Stimulated activated CD4-positive, alpha-beta T cell treated with anti-CD3 and anti-CD28 coated beads, Interleukin-2, amount 100 ng/mL, for 4 hours (primary cell): Measurements from ENCODE around the gene RPS10.

Experiments used
- DNase-seq: peaks from one replicate; pipeline ENCODE4 v3.0.0-alpha.2; 2020; ENCODE audit warnings: low read depth

The RPS10 gene

DNA sequence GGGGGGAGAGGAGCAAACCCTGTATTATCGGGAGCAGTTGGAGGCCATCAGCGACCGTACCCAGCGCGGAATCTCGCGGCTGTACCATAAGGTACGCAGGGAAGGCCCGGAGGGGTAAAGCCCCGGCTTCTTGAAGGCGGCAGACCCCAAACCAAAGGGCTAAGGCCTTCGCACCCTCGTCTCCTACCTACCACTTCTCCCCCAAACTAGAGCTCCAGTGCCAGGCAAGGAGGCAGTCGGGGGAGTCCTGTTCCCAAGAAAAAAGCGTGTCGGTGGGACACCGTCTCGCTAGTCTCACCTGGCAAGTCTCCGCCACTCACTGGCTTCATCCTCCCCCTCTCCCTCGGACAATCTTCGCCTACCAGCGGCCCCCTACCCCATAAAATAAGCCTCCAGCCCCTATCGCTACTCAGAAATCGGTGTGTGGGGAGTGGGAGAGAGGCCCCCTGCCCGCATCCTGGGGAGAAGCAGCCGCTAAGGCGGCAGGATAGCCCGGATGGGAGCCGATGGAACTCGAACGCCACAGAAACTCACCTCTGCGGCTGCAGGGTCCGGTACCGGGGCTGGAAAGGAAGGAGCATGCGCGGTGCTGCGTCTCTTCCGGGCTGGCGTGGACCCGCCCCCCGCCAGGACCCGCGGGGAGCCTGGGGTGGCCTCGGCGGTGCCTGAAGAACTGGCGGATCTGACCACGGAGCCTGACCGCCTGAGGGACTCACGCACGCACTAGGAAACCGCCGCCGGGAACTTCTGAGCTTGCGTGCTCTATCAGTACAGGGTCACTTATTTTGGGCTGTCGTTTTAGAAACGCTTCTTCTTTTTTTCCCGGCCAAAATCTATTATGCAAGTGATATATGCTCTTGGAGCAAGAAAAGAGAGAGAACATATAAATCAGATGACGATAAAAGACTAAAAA is at the start of gene RPS10:
Gene RPS10 (minus strand): TSS at position 572 of the 913 bp plus-strand sequence. CDS start 848 bp downstream, outside the sequence.
- DNase-seq: peak; percentile 81

DNA sequence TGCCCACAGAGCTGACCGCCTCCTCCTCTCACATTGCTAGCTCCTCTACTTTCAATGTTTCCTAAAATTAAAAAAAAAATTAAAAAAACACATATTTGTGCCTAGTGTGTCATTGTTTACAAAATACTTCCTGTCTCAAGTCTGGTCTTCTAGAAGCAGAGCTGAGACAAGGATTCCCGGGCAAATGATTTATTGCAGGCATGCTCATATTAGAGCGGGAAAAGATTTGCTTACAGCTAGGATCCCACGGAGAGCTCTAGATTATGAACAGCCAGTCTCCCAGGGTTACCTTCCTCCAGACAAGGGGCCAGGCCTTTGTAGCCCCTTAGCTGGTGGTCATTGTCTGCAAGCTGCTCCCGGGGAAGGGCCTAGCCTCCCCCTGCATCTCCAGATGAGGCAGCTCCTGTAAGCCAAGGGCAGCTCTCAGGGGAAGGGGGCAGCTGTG is 49.4 kb upstream of the RPS10 start:
- no peak for DNase-seq

DNA sequence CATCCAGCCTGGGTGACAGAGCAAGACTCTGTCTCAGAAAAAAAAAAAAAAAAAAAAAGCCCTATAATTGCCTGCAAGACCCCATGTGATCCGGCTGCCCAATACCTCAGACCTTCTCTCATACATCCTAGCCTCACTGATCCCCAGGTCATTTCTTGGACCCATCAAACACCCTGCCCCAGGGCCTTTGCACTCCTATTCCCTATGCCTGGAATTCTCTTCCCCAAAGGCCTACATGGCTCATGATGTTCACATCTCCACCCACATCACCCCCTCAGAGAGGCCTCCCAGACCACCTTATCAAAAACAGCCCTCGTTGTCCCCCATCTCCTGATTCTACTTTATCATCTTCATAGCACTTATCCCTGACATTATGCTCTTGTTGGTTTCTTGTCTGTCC is 48.9 kb upstream of the RPS10 start:
- DNase-seq: no peak

DNA sequence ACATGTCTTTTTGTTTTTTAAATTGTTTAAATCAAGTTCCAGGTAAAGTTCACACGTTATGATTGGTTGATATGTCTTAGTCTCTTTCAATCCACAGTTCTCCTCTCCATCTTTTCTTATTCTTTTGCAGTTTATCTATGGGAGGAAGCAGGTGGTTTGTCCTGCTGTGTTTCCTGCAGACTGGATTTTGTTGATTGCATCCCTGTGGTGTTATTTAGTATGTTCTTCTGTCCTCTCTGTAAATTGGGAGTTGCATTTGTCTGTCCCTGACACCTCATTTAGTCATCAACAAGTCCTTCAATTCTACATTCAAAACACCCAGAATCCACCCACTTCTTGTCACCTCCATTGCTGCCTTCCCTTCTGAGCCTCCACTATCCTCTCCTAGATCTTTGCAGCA is 48.1 kb upstream of the RPS10 start:
- no peak for DNase-seq

DNA sequence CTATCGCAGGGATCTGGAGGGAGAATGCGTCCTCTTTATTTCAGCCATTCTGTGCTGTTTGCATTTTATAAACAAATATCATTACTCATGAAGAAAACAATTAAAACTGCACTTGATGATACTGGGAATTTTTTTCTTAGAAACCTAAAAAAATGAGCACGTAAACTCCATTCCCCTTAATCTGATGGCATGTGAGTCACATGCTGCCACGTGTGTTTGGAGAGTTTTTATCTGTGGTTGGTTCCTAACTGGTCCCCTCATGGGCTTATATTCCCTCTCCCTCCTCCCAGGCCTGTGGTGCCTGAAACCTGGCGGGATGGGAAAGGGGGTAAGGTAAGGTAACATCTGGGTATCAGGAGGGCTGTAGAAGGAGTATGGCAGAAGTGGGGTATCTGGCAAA is 46.6 kb upstream of the RPS10 start:
- no peak for DNase-seq

DNA sequence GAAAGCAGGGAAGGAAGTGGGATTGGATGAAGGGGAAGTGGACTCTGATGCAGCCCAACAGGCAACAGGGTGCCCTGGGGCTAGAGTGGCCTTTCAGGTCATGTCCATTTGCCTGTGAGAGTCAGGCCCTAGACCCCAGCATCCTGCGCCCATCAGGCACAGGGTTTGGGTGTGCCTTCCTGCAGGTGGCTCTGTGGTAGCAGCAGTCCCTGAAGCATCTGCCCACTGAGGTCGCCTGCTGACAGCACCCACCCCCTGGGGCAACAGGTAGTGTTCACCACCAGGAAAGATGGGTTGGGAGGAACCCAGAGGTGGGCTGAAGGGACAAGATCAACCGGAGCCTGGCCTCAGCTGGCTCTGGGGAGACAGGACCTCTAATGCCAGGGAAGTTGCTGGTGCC is 43.6 kb upstream of the RPS10 start:
- DNase-seq: no peak

DNA sequence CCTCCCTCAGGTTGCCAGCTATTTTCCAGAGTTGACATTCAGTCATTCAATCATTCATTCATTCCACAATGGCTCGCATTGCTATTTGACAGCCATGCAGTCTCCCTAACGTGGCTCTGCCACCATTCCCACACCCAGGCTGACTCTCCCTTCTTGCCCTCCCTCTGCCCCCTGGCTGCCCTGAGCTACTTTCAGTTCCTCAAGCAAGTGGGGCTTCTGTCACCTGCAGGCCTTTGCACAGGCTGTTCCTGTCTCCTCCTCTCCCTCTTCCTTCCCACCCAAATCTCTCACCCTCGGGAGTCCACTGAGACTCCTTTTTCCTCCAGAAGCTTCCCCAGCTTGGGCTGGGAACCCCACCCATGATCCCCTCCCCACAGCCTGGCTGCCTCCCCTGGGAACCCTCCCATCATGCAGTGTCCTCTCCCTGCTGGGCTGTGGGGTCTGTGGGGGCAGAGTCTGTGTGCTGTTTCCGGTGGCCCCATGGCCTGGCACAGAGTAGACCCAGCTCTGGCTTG is 42.6 kb upstream of the RPS10 start:
- no peak for DNase-seq

DNA sequence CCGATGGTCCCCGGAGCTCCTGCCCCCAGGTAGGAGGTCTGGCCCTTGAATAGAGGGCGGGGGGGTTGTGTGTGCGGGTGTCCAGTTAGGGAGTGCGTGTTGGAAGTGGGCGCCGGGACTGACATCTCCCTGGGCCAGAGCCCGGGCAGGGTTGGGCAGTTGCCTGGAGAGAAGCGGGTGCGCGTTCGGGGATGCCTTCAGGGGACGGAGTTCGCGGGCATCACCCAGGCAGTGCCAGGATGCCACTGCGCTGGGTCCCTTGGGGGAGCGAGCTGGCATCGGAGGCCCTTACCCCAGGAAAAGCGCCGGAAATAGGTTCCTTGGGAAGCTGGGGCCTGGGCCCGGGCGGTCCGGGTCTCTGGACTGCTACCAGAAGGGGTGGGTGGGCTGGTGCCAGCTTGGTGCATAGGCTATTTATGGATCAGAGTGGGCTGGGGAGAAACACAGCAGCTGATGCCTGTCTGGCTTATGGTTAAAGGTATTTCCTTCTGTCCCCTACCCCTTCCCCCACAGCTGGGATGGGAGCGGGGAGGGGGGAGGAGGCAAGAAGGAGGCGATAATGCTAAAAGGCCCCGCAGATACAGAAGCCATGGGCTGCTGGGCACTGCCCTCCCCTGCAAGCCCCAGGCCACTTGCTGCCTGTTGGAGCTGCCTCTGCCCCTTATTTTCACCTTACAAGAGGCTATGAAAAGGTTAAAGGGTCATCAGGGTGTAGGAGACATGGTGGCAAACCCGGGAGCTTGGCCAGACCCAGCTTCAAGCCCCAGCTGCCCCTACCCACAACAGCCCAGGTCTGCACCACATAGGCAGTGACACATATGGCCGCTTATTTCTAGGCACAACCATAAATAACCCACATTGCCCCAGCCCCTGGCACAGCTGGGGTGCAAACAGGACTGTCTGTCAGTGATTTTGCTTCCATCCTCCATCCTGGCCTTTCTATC is 40.6 kb upstream of the RPS10 start:
- DNase-seq: no peak

DNA sequence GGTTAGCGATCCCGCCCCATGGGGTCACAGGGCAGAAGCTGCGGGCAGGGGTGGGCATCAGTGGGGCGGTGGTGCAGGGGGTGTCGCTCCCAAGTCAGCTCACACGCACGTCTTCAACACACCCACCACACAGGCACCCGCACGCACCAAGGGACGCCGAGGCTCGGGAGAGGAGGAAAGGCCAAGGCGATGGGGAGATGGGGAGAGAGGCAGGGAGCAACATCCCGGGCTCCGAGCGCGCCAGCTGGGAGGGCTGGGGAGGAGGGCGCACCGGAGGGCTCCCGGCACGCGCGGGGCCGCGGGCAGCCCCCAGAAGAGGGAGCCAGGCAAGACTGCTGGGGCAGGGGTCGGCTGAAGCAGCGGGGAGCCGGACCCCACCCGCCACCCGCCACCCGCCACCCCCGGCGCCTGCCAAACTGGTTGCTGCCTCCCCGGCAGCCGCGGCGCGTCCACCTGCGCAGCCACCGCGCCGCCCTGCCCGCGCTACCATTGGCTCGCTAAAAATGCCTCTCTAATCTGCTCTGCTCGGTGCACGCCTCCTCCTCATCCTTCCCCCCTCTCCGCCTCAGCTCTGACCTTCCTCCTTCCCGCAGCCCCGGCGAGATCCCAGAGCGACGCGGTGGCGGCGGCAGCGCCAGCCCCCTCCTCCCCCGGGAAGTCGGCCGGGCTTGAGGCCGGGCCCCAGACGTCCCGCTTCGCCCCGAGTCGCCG is 39.8 kb upstream of the RPS10 start, which contains the start of gene PACSIN1:
Gene PACSIN1 (plus strand): TSS at position 546 of the 711 bp plus-strand sequence. CDS start 60,230 bp downstream, outside the sequence.
- DNase-seq: no peak

DNA sequence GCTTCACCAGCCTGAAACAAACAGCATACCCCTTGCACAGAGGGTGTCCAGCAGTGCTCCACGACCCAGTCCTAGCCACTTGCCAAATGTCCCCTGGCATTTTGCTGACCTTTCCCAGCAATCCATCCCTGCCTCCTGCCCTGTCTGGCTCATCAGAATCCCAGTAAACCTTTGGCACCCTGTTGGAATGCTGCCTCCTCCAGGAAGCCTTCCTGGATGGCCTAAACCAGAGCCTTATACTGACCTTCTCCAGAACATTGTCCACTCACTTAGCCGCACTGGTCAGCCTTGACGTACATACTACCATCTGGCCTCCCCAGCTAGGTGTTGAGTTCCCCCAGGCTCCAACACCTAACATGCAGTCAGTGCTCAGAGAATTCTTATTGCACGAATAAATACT is 38.0 kb upstream of the RPS10 start:
- DNase-seq: no peak

DNA sequence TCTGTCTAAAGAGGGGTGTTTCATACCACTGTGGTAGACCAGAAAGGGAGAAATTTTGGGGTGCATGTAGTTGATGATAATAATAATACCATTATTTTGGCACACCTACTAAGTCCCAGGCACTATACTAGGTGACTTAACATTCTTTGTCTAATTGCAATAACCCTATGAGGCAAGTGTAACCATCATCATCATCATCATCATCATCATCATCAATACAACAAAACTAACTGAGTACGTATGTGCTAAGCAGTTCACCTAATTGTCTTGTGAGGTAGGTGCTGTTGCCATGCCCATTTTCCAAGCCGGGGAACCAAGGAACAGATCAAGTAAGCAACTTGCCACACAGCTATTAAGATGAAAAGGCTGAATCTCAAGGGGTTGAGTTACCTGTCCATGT is 37.4 kb upstream of the RPS10 start:
- DNase-seq: no peak

DNA sequence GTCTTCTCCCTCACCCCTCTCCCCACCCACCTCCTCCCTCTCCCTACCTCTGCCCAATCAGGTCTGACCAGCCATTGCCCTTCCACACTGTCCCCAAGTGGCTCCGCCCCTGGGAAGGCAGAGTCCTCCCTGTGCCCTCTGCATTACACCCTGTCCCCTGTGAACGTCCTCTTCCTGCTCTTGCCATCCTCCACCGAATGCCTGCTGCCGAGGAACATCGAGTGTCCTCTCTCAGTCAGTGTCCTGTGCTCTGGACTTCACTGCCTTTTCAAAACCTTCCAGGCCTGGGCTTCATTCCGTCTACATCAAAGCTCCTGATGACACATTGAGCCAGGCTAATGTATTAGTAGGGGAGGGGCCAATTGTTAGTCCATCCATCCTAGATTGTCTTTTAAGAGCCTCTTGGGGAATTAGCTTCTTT is 36.7 kb upstream of the RPS10 start:
- DNase-seq: no peak

DNA sequence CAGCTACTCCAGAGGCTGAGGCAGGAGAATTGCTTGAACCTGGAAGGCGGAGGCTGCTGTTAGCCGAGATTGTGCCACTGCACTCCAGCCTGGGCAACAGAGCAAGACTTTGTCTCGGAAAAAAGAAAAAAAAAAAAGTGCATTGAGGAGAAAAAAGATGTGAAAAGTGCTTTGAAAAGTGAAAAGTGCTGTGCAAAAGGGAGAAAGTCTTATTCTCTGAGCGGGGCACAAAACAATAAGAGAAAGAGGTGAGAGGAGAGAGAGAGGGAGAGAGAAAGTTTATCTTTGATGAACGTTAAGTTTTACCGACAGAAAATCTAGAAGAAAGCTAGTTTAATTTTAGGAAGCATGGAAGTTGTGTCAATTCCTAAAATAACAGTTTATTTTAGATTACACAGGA is 36.1 kb upstream of the RPS10 start:
- DNase-seq: no peak

DNA sequence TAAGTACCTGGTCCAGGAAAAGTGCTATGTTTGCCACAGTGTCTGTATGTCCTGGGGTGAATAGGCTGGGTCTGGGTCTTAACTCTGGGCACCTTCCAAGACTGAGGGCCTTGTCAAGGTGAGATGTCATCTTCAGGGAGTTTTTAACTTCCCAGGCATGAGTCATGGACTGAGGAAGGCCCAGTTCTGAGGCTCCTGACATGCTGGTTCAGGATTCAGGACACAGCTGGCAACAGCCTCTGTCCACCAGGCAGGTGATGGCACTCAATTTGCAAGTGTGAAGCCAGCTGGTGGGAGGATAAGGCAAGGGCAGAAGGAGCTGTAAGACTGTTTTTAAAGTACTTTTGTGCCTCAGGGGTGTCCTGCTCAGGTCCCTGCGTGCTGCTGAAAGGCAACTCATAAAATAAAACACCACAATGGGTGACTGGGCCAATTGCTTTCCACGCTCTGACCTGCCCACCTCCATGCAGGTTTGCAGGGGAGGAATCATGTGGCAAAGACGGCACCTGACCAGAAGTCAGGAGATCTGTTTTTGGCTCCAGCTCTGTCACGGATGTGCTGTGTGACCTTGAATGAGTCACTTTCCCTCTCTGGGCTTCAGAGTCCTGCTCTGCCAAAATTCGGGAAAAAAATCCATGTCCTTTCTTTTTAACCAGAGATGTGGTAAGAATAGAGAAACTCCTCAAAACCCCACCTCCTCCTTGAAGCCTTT is 35.1 kb upstream of the RPS10 start:
- no peak for DNase-seq

DNA sequence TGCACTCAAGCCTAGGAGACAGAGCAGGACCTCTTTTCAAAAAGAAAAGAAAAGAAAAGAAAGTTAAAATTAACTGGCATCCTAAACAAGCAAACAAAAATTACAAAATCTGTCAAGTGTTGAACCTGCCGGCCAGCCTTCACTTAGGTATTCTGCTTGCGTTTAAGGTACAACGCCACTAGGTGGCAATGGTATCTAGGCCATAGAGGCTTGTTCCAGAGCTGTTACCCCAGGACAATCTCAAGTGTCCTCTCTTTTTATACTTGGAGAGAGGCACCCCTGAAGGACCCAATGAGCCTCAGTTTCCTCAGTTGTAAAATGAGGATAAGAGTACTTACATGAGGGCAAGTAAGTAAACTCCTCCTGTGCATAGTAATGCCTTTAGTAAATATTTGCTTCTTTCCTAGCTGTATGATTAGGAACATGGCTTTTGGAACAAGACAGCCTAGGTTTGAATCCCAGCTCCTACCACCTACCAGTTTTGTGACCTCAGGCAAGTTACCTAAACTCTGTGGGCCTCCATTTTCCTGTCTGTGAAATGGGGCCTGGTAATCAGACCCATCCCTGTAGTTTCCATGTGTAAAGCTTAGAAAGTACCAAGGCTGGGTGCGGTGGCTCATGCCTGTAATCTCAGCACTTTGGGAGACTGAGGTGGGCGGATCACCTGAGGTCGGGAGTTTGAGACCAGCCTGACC is 34.2 kb upstream of the RPS10 start:
- peak; percentile 33 for DNase-seq

DNA sequence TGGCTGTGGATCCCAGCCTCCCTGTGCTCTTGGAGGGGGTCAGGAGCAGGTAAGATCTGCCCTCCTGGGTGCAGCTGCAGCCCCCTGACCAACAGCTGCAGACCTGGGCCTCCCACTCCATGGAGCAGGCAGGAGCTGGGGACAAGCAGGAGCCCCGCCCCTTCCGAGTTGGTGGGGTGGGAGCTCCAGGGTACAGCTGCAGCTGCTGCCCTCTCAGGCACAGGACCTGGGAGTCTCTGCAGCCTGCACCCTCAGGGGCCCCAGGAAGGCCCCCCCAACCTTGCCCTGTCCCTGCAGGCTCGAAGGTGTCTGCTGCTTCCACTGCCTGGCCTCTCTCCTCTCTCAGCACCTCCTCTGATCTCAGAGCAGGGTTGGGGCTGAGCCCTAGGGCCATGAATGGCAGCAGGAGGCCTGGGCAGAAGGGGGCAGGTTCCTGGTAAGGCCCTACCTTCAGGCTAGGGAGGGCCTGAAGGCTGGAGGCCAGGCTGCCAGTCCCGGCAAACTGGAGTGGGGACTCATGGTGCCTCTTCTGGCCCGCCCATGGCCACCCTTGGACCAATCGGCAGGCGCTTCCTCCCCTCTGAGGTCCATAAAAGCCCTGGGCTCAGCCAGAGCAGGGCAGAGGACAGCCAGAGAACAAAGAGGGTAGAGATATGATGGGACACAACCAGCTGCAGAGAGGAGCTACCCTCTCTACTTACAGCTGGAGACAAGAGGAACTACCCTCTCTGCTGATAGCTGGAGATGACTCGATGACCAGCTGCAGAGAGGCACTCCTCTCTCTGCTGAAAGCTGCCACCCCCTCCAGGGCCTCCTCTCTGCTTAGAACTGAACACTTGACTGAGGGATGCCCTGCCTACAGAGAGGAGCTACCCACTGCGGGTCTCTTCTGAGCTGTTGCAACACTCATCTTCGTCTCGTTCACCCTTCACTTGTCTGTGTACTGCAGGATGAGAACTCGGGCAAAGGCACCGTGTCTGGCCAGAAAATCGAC is 32.2 kb upstream of the RPS10 start:
- no peak for DNase-seq

DNA sequence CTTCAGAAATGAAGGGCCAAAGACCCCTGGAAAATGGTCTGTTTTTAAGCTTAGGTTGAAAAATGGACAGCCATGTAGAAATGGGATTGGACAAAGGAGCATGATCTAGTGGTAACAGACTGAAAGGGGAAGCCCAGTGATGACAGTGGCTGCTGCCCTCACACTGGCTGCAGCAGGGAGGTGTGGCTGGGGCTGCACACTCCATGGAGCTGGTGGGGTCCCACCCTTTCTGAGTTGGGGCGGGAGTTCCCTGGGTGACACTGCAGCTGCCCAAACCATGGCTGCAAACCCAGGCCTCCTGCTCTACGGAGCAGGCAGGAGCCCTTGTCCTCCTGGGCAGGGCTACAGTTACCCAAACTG is 31.5 kb upstream of the RPS10 start:
- DNase-seq: no peak

DNA sequence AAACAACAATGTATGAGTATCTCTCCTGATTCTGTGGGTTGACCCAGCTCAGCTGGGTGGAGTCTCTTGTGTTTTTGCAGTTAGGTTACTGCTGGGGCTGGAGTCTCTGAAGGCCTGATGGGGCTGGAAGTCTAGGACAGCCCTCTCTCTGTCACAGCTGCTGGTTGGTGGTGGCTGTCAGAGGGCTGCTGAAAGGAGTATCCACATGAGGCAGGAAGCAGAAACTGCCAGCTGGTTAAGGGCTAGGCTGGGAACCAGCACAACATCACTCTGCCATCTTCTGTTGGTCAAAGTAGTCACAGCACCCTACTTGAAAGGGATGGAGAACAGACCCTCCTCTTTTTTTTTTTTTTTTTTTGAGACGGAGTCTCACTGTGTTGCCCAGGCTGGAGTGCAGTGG is 30.0 kb upstream of the RPS10 start:
- no peak for DNase-seq

DNA sequence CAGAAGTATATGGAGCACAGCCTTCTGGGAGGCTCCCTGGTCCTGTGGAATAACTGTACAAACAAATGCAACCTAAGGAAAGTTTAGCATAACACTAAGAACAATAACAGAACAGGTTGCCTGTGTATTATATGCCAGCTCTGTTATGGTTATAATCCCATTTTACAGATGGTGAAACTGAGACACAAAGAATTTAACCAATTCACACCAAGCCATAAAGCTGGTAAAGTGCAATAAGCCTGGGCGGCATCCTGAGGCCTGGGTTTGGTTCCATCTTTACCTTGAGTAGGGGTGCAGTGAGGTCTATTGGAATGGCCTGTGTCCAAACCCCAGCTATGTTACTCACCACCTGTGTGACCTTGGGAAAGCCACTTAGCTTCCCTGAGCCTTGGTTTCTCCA is 25.3 kb upstream of the RPS10 start:
- DNase-seq: no peak
